HG03575 (cell line): Measurements from ENCODE around the gene TAF9B.
A peak's percentile ranks its signal among the peaks of the same experiment; 100 is the strongest.
"Not testable (repeated sequence)": the region's sequence is repeated elsewhere in the genome, so short reads cannot be mapped to it uniquely, and the experiment has no call there.

Experiments
- ATAC-seq: cut with Tn5 transposase; IDR thresholded peaks from one replicate; pipeline ENCODE4 v1.9.1; 2021; ENCODE audit not compliant: unreplicated experiment, insufficient number of reproducible peaks, low FRiP score; ENCODE audit errors: extremely low read depth

Gene TAF9B

DNA sequence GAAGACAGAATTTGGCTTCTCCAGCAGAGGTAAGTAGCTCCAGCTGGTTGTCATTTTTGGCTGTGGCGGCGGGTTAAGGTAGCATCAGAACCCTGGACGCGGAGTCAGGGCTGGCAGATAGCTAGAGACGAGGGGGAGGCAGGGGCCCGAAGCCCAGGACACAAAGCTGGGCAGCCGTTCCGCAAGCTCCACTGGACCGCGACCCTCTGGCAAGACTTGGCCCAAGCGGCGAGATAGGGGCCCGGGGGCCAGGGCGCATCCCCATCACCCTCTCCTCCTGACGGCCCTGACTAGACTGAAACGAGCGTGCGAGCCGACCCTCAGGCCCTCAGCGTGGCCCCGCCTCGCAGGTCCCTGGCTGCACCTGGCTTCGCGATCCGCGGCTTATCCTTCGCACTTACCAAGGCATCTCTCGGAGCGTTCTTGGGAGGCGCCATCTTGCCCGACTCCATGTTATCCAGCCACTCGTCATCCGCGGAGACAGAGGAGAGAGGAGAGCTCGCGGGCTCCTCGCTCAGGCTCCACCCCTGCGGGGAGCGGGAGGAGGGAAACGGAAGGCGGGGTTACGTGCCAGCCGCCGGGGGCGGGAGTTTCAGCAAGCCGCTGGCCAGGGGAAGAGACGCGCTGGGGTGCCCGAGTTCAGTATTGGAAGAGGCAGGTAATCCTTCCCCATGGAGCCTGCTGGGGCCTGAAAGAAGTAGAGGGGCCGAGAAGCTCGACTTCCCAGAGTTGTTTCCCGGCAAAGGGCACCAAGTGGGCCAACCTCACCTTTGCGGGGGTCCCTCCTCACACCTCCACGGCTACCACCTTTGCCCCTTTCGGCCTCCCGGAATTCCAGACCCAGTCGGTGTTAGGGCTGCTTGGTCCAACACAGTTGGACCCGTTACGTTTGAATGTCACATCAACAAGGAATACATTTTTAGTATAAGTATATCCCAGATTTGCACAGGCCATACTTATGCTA, at the start of gene TAF9B:
TAF9B (minus strand) TSS at position 491 of the 964 bp plus-strand sequence; CDS start at position 452, 39 bp downstream.
- peak; percentile 75 for ATAC-seq

DNA sequence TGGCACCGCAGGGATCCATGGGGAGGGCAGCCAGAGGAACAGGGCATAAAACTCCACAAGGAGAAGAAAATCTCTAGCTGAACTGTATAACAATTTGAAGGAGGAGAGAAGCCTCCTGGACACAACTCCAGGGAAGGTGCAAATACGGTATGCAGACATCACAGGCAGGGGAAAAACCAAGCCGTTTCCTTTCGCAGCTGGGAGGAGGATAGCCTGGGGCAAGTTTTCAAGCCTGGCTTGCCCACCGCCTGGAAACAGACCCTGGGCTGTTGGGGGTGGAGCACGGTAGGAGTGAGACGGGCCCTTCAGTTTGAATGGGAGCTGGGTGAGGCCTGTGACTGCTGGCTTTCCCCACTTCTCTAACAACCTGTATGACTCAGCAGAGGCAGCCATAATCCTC, 43.4 kb upstream of the TAF9B start:
- no peak for ATAC-seq

- no peak for ATAC-seq
Observed at GRCh38 chrX:78181307-78181706, 41.9 kb upstream of the TAF9B start.

DNA sequence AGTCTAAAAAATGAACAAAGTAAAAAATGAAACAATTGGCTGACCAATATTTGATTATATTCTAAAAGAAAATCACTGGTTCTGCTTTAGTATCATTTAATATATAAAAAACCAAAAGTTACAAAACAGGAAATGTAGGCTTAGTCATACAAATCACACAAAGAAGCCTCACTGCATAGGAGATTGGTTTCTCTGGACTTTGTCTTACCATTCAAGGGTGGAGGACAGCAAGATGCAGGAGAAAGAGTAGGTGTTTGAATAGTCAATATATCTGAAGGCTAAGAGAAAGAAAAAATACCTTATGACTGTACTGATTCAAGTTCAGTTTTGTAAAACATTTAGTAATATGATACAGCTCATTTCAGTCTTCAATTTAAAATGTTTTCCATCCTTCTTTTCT, 28.6 kb upstream of the TAF9B start:
- ATAC-seq, result no peak

DNA sequence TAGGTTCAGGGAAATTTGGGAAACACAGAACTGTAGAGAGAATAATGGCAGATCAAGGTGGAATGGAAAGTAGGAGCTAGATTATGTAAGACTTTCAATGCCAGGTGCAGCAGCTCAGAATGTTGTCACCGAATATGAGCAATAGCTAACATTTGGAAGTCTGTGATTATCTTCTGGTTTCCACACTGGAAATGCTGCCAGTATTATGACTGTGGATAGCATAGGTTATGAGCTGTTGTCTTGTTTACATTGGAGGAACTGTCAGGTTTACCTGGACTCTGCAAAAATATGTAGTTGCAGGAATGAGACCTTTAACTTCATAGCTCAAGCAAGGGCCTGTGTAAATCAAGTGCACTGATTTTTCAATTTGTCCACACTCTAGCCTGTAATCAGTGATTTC, 26.0 kb upstream of the TAF9B start:
- no peak for ATAC-seq

- ATAC-seq, result not testable (repeated sequence)
Observed at GRCh38 chrX:78163175-78163574, 23.7 kb upstream of the TAF9B start.

DNA sequence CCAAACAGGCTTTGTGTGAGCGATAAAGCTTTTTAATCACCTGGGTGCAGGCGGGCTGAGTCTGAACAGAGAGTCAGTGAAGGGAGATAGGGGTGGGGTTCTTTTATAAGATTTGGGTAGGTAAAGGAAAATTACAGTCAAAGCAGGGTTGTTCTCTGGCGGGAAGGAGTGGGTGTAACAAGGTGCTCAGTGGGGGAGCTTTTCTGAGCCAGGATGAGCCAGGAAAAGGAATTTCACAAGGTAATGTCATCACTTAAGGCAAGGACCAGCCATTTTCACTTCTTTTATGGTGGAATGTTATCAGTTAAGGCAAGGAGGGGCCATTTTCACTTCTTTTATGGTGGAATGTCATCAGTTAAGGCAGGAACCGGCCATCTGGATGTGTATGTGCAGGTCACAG, 21.3 kb upstream of the TAF9B start:
- ATAC-seq, result not testable (repeated sequence)

- ATAC-seq, result not testable (repeated sequence)
Observed at GRCh38 chrX:78157846-78158245, 18.4 kb upstream of the TAF9B start.

GRCh38 chrX:78157373-78157772, 17.9 kb upstream of the TAF9B start:
- not testable (repeated sequence) for ATAC-seq

DNA sequence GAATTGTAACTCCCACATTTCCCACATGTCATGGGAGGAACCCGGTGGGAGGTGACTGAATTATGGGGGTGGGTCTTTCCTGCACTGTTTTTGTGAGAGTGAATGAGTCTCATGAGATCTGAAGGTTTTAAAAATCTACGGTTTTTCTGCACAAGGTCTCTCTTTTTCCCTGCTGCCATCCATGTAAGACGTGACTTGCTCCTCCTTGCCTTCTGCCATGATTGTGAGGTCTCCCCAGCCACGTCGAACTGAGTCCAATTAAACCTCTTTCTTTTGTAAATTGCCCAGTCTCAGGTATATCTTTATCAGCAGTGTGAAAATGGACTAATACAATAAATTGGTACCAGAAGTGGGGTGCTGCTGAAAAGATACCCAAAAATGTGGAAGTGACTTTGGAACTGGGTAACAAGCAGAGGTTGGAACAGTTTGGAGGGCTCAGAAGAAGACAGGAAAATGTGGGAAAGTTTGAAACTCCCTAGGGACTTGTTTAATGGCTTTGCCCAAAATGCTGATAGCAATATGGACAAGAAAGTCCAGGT, 7.6 kb upstream of the TAF9B start:
- ATAC-seq, result not testable (repeated sequence)

- no peak for ATAC-seq
Observed at GRCh38 chrX:78140206-78140605, 756 bp upstream of the TAF9B start.

- ATAC-seq, result no peak
Observed at GRCh38 chrX:78133238-78133960, 6.1 kb downstream of the TAF9B start.

GRCh38 chrX:78131117-78131516, 8.3 kb downstream of the TAF9B start:
- no peak for ATAC-seq

- no peak for ATAC-seq
Observed at GRCh38 chrX:78130396-78130795, 9.1 kb downstream of the TAF9B start.

DNA sequence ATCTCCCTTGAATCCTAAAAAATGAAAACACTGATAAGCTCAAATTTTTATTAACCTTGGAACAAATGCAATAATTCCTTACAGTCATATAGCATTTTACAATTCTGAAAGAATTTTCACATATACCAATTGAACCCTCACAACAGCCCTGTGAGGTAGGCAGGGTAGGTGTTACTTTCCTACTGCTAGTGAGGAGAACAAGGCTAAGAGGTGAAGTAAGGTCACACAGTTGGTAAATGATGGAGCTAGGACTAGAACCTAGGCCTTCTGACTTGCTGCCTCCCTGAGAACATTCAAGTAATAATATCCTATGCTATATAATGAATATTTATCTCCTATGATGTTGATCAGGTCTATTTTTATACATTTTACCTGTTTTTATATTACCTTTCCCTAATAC, 9.7 kb downstream of the TAF9B start:
- ATAC-seq, result no peak

- not testable (repeated sequence) for ATAC-seq
Observed at GRCh38 chrX:78125781-78126180, 13.7 kb downstream of the TAF9B start.

DNA sequence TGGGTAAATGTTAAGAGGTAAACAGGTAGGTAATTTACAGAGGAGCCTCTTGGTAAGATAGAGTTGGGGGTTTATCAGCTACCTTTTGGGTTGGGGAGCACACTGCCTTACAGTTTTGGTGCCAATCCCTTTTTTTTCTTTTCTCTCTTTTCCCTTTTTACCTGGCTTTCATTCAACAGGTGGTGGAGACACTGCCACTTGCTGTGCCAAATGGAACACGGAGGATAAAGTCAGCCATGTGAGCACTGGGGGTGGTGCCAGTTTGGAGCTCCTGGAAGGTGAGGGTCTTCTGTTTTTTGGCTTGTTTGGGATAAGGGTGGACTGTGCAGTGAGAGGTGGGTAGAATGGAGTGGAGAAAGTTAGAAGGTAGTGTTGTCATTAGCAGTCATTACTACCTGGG, 14.3 kb downstream of the TAF9B start:
- ATAC-seq, result no peak

DNA sequence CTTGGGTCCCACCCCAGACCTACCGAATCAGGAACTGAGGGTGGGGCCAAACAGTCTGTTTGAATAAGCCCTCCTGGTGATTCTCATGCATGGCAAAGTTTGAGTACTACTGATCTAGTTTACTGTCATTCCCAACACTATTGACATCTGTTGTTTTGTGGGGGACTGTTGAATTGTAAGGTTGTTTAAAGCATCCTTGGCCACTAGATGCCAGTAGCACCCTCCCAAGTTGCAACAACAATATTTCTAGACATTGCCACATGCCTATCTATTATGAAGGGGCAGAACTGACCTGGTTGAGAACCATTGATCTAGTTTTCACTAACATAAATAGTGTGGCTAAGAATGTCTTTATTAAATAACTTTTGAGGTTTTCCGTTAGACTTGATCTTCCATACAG, 15.1 kb downstream of the TAF9B start:
- no peak for ATAC-seq

DNA sequence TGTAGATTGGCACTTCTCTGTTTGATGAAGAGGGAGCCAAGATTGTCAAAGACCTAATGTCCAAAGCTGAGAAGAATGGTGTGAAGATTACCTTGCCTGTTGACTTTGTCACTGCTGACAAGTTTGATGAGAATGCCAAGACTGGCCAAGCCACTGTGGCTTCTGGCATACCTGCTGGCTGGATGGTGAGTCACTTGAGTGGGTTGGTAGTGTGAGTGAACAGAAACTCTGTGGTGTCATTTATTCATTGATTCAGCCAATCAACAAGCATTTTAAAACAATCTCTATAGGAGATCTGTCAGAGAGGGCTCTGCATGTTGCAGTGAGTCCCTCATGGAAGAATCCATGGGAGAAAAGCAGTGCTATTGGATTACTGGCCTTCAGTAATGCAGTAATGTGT, 16.3 kb downstream of the TAF9B start:
- no peak for ATAC-seq
